GM12865 (cell line): ENCODE results near the gene DNAJC1.

ENCODE experiments used
- DNase-seq: peaks from one replicate; pipeline ENCODE4 v3.0.0; 2010; ENCODE audit warnings: low read depth
- H3K4me3 ChIP-seq: 2 replicates; pipeline ENCODE4 v1.5.1; 2011; ENCODE audit warnings: mild to moderate bottlenecking, low read depth, low read length, control low read depth
- CTCF ChIP-seq: IDR thresholded peaks from 2 replicates; pipeline ENCODE4 v1.5.1; 2011; ENCODE audit warnings: low read length, control low read depth, low read depth, inconsistent platforms; ENCODE audit not compliant: insufficient read depth; ENCODE audit errors: missing control alignments

DNAJC1 gene

GRCh38 chr10:22003177-22003963 lies at the start of gene DNAJC1:
Gene DNAJC1, minus strand, starts transcription at chr10:22003730. Its CDS starts 296 bp downstream, at chr10:22003434.
- peak within 1 kb of the TSS; percentile 87 for H3K4me3 ChIP-seq
- TF ChIP-seq CTCF: peak; percentile 13
- peak; percentile 98 for DNase-seq

GRCh38 chr10:22053048-22053447 lies 49.5 kb upstream of the DNAJC1 start:
- TF ChIP-seq CTCF: no peak
- no peak overlapping the region for H3K4me3 ChIP-seq
- peak; percentile 8 for DNase-seq

DNA sequence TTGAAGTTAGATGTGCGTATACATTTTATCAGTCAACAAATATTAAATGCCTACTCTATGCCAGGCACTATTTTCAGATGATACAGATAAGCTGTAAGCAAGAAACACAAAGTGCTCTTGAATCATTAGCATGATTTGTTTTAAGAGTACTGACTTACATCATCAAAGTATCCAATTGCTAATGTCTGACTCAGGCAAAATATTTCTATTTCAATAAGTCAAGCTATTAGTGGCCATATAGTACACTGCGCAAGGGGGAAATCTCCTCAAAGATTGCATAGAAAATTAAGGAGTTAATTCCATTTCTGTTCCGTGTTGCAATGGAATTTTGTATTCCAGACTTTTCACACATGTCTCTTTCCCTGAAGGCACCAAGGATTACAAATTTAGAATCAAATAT lies 46.1 kb upstream of the DNAJC1 start:
- TF ChIP-seq CTCF: no peak
- no peak overlapping the region for H3K4me3 ChIP-seq
- no peak for DNase-seq

DNA sequence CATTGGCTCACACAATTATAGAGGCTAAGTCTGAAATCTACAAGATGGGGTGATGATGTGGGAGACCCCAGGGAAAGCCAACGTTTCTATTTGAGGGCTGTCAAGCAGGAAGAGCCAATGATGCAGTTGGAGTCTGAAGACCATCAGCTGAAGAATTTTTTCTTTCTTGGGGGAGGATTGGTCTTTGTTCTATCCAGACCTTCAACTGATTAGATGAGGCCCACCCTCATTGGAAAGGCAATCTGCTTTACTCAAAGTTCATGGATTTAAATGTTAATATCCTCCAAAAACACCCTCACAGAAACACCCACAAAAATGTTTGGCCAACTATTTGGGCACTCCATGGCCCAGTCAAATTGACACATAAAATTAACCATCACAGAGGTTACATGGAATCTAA lies 44.3 kb upstream of the DNAJC1 start:
- H3K4me3 ChIP-seq: no peak overlapping the region
- no peak for DNase-seq
- TF ChIP-seq CTCF: no peak

DNA sequence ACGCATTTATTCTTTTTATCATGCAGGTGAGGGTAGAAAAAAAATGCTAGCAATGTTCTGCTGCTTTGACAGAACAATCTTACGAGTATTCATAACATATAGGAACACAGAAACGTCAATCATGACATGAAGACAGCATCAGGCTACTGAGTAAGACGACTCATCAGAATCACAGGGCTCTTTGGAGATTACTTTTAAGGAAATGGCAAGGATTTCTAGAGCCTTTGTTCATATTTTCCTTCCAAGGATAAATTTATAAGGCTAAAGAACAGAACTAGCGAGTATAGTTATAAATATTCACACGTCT lies 39.8 kb upstream of the DNAJC1 start:
- no peak overlapping the region for H3K4me3 ChIP-seq
- TF ChIP-seq CTCF: no peak
- no peak for DNase-seq

- no peak for DNase-seq
- no peak for TF ChIP-seq CTCF
- H3K4me3 ChIP-seq: no peak overlapping the region
These were observed 39.2 kb upstream of the DNAJC1 start for GRCh38 chr10:22042557-22043326.
